ENCODE measurements around the gene ITPKB.
A peak's percentile ranks its signal among the peaks of the same experiment; 100 is the strongest.

ITPKB gene

GRCh38 chr1:226688056-226688748 is 50.9 kb downstream of the ITPKB start:
- DNase-seq (ENCODE audit: extremely low read depth in 1 of 2, low read depth in 1 of 2) = no peak

- no peak for DNase-seq (ENCODE audit: extremely low read depth in 1 of 2, low read depth in 1 of 2)
Observed at GRCh38 chr1:226687426-226687825, 51.7 kb downstream of the ITPKB start.

- no peak for DNase-seq (ENCODE audit: extremely low read depth in 1 of 2, low read depth in 1 of 2)
Observed at GRCh38 chr1:226686440-226687425, 52.3 kb downstream of the ITPKB start.

- no peak for DNase-seq (ENCODE audit: extremely low read depth in 1 of 2, low read depth in 1 of 2)
Observed at GRCh38 chr1:226685196-226685820, 53.8 kb downstream of the ITPKB start.

DNA sequence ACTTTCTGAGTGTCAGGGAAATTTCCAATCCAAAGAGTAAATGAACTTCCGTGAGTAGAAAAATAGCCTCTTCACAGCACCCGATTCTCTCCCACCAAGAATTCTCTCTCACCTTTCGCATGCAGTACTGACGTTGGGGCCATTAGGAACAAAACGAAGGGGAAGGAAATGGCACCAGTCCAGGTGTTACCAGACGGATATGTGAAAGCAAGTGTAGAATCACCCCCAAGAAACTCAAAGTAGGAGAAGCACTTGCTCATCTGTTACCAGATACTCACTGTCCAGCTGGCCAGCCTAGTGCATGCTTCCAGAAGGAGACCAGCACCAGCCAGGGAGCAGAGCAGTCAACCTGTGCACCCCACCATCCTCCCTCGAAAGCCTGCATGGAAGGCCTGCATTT is 55.1 kb downstream of the ITPKB start:
- DNase-seq (ENCODE audit: extremely low read depth in 1 of 2, low read depth in 1 of 2) = no peak

DNA sequence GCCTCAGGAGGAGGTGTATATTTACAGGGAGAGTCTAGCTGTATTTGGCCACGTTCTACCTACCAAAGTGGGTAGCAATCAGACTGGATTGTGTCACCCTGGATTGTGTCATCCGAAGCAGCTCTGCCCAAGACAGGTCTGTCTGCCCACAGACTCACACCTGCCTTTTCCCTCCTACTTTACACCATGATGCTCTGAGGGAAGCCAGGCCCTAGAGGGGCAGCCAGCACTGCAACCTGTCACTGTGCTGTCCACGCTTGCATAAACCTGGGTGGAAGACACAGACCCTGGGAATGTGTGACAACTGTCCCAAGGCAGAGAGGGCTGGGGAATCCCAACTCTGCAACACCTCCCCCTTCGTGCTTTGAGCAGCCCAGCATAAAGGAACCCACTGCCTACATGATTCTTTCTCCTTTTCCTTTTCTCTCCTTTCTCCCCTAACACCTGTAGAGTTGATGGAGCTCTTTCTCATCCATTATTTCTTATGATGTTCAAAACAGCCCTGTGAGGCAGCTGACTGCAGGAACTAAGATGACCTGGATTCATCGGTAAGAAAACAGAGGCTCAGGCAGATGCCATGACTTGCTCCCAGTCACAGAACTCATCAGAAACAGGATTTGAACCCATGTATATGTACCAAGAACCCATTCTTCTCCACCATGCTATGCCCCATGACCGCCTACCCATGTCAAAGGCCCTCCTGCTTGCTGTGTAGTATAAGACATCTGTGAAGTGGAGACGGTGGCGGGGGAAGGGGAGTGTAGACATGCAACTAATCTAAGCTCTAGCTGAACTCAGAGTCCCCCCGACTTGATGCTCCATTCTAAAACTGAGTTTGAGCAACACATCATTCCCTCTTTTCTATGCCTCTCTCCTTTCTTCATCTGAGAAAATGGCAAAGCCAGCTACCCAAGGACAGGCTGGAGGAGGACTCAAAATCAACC is 55.9 kb downstream of the ITPKB start:
- no peak for DNase-seq (ENCODE audit: extremely low read depth in 1 of 2, low read depth in 1 of 2)

DNA sequence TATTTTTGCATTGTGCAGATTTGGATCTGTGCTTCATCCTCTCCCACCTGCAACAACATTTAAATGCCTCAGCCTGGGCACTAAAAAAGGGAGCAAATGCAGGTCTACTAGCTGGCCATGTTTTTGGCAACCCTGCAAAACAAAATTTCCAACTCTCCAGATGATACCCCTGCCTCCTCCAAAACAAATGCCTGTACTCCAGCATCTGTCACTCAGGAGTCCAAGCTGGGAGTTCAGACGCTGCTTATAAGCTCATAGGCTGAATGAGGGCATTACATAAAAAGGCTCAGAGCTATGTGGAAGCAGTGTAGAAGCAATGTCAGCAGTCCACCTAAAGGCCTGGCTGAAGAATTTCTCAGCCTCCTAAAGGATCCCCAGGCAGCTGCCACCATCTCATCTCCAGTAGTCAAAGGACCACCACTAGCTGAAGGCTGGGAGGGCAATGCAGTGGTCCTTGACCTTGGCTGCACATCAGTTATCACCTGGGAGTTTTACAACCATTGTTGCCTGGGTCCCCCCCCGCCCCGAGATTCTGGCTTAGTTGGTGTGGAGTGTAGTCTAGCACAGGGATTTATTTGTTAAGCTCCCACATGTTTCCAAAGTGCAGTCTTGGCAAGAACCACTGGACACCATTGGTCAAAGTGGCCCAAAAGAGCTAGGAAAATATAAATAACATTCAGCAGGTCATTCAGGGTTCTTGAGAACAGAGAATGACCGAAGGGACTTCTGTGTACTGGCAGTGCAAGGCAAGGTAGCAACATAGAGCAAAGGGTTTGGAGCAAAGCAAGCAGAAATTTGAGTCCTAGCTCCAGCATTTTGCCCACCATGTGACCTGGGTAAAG is 57.2 kb downstream of the ITPKB start:
- DNase-seq (ENCODE audit: extremely low read depth in 1 of 2, low read depth in 1 of 2) = no peak

- no peak for DNase-seq (ENCODE audit: extremely low read depth in 1 of 2, low read depth in 1 of 2)
Observed at GRCh38 chr1:226680653-226681052, 58.4 kb downstream of the ITPKB start.

- DNase-seq (ENCODE audit: extremely low read depth in 1 of 2, low read depth in 1 of 2) = peak; percentile 69 to 75
Observed at GRCh38 chr1:226679853-226680516, 59.1 kb downstream of the ITPKB start.

- DNase-seq (ENCODE audit: extremely low read depth in 1 of 2, low read depth in 1 of 2) = no peak
Observed at GRCh38 chr1:226679262-226679661, 59.8 kb downstream of the ITPKB start.

DNA sequence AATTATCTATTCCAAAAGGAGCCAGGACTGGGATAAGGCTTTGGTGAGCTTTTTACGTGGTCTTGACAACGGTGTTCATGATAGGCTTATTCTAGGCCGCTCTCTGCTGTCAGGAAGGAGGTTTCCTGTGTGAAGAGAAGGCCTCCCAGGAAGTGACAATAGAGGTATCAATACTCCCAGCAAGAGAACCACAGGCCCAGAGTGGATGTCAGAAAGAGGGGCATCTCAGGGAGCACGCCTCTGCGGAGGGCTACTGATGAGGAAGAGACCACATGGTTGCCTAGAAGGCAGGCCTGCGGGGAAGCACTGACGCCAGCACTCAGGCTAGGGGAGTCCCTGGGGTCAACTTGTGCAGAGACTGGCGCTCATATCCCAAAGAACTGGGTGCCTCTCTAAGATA is 60.4 kb downstream of the ITPKB start:
- DNase-seq (ENCODE audit: extremely low read depth in 1 of 2, low read depth in 1 of 2) = peak in 1 of 2 donors; percentile 64

- DNase-seq (ENCODE audit: extremely low read depth in 1 of 2, low read depth in 1 of 2) = no peak
Observed at GRCh38 chr1:226678251-226678650, 60.8 kb downstream of the ITPKB start.

DNA sequence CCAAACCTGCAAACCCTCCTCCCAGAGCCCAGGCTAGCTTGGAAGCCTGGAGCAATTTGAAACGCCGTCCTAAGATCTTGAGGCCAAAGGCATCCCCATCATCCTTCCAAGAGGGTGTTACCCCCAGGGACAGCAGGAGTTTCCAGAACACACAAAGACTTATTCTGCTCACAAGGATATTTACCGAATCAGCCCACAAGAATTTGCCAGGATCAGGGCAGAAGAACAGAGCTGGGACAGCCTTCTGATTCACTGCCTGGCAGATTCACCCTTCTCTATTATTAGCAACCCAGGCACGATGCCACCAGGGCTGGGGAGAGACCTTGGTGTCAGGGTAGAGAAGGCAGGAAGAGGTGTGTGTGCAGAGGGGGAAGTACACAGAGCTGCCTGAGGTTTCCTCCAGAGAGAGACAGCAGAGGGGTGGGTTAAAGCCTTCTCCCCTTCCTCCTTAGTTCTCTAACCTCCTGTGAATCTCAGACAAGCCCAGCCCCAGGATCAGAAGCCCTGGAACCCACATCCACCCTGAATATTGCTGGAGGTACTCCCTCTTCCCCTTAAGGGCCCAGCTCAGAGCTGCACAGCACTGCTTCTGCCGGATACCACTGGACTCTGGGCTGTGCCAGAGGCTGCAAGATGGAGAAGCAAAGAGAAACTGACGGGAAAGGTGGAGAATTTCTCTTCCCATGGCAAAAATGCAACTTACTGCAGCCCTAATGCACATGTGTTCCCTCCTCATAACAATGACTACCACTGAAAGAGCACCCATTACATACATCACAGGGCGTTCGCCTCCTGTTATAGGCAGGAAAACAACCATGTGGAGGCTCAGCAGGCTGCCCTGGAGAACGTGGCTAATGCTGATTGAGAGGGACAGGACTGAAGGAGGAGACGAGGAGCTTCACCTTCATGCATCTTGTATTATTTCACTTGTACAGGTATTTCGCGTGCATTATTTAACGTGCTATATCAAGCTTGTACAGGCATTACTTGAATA is 61.8 kb downstream of the ITPKB start:
- no peak for DNase-seq (ENCODE audit: extremely low read depth in 1 of 2, low read depth in 1 of 2)

DNA sequence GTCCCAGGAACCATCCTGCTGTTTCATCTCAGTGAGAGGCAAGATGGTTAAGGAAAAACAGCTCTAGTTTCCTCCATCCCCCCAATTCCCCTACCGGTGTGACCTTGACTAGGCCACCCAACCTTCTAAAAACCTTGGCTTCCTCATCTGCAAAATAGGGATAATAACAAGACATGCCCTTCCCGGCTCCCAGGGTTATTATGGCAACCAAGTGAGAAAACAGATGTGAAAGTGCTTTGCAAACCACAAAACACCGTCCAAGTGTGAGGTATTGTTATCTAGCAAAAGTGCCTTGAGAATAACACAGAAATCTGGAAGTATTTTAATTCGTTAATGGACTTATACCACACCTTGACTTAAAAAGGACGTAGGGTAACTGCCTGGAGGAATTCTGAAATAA is 62.7 kb downstream of the ITPKB start:
- no peak for DNase-seq (ENCODE audit: extremely low read depth in 1 of 2, low read depth in 1 of 2)

GRCh38 chr1:226675715-226676357 is 63.2 kb downstream of the ITPKB start:
- no peak for DNase-seq (ENCODE audit: extremely low read depth in 1 of 2, low read depth in 1 of 2)

DNA sequence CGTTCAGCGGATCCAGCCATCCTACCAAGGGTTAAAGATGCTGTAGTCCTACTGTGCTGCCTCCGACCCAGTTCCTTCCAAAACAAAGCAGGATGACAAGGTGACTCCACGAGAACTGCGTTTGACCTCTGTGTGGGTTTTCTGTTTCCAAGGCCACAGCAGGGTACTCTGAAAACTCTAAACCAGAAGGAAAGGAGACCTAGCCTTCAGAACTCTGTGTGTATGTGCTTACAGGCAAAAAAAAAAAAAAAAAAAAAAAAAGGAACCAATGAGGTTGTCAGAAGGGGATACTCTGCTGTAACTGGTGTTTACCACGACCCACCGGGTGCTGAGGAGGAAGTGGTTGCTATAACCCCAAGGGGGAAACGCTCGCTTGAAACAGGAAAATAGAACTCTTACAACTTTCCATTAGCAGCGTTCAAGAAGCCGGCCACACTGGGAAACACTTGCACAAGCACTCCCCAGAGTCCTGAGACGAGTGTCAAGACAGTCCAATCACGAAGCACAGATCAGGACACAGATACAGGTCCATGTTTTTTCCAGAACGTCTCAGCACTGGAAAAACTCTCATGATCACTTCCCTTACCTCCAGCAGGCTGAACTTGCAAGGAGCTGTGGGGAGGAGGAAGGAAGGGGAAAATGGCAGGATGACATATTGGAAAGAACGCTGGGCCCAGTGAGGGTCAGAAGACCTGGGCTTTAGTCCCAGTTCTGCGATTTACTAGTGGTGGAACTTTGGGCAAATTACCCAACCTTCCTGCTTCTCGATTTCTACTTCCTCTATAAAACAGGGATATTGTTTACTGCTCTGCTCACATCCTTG is 64.0 kb downstream of the ITPKB start:
- DNase-seq (ENCODE audit: extremely low read depth in 1 of 2, low read depth in 1 of 2) = peak; percentile 54 to 73

Data from stimulated activated CD8-positive, alpha-beta memory T cell treated with anti-CD3 and anti-CD28 coated beads, Interleukin-7, amount 100 ng/mL, for 48 hours (primary cell).